HG03066 (cell line): ENCODE data around the gene SRGAP2C.
A peak's percentile ranks its signal among the peaks of the same experiment; 100 is the strongest.
"Not testable (repeated sequence)": the region's sequence is repeated elsewhere in the genome, so short reads cannot be mapped to it uniquely, and the experiment has no call there.

Experiments used
- ATAC-seq: cut with Tn5 transposase; IDR thresholded peaks from one replicate; pipeline ENCODE4 v1.9.1; 2021; ENCODE audit warnings: low read depth; ENCODE audit not compliant: unreplicated experiment

SRGAP2C gene

GRCh38 chr1:121226295-121226904 lies 41.6 kb downstream of the SRGAP2C start:
- not testable (repeated sequence) for ATAC-seq

GRCh38 chr1:121226925-121227324 lies 42.1 kb downstream of the SRGAP2C start:
- not testable (repeated sequence) for ATAC-seq

- not testable (repeated sequence) for ATAC-seq
Observed at GRCh38 chr1:121227544-121228330, 43.0 kb downstream of the SRGAP2C start.

- ATAC-seq, result not testable (repeated sequence)
Observed at GRCh38 chr1:121230636-121231035, 45.9 kb downstream of the SRGAP2C start.

- peak; percentile 65 for ATAC-seq
Observed at GRCh38 chr1:121232445-121233125, 47.8 kb downstream of the SRGAP2C start.

GRCh38 chr1:121234090-121234759 lies 49.5 kb downstream of the SRGAP2C start:
- not testable (repeated sequence) for ATAC-seq

GRCh38 chr1:121238384-121238783 lies 53.6 kb downstream of the SRGAP2C start:
- peak; percentile 92 for ATAC-seq

- not testable (repeated sequence) for ATAC-seq
Observed at GRCh38 chr1:121243913-121244312, 59.1 kb downstream of the SRGAP2C start.

- not testable (repeated sequence) for ATAC-seq
Observed at GRCh38 chr1:121246399-121246798, 61.6 kb downstream of the SRGAP2C start.

DNA sequence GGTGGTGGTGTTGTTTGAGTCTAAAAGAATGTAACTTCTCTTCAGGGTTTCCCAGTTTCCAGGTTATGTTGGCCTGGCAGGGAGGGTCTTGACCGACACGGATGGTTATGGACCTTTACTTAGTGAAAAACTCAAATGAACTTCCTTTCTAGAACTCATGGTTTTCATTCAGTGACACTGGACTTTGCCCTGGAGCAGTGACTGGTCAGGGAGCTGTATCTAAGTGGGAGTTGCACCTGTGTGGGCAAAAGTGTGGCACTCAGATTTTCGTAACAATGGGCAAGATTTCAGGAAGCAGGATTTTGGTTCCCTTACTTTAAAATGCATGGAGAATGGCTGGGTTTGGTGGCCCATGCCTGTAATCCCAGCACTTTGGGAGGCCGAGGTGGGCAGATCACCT lies 67.9 kb downstream of the SRGAP2C start:
- ATAC-seq, result not testable (repeated sequence)

DNA sequence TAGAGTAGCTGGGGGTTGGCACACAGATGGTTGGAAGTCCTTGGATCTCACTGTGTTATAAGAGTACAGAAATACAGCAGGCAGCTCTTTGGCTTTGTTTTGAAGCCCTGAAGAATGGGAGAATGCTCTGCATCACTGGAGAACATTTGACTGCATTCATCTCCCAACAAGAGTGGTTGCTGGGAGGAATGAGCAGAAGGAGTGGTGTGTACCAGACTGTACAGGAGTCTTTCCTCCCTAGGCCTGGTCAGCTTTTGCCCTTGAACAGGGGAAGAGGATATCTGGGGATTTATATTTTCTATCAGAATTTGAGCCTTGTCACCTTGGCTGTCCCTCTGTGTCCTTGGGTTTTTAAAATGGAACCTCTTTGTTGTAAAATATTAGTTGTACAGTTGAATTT lies 69.8 kb downstream of the SRGAP2C start:
- ATAC-seq, result not testable (repeated sequence)

DNA sequence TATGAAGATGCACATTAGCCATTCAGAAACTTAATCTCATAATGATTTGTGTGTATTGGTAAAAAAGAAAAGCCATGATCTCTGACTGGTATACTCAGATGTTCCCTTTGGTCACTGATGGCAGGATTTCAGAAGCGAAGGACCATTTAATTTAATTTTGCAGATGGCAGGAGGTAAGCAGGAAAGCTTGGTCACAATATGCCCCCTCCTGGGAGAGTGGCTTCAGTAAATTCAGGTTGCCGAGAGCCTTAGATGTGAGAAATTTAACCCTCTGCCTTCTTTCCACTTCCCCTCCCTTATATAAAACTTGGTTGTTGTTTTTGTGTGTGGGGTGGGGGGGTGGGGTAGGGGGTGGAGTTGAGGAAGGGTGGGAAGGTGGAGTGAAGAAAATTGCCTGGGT lies 72.9 kb downstream of the SRGAP2C start:
- ATAC-seq, result not testable (repeated sequence)

- not testable (repeated sequence) for ATAC-seq
Observed at GRCh38 chr1:121258134-121258533, 73.4 kb downstream of the SRGAP2C start.

GRCh38 chr1:121260205-121260604 lies 75.4 kb downstream of the SRGAP2C start:
- ATAC-seq, result not testable (repeated sequence)

DNA sequence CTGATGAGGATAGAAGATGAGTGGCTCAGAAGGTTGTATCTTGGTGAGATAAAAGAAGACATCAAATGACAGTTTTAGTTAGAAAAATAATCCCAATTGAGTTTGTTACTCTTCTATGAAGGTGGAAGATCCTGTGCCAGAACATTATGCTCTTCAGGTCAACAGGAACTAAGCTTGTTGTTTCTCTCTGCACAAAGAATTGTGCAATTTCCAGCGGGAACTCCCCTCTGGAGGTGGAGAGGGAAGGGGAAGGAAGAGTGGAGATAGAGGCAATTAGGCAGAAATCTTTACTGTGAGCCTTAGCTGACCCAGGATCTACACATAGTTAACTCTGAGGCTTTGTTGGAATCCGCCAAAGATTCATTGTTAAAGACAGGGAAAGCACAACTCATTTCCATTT lies 77.4 kb downstream of the SRGAP2C start:
- not testable (repeated sequence) for ATAC-seq

- peak; percentile 49 for ATAC-seq
Observed at GRCh38 chr1:121263789-121264244, 79.0 kb downstream of the SRGAP2C start.

DNA sequence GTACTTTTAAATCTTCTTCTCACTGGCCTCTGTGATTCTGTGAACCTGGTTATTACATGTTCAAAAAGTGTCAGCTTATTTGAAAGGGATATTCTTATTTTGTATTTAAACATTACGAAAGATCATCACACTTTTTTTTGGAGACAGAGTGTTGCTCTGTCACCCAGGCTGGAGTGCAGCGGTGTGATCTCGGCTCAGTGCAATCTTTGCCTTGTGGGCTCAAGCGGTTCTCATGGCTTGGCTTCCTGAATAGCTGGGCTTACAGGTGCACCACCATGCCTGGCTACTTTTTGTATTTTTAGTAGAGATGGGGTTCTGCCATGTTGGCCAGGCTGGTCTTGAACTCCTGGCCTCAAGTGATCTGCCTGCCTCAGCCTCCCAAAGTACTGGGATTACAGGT lies 82.3 kb downstream of the SRGAP2C start:
- ATAC-seq, result not testable (repeated sequence)

DNA sequence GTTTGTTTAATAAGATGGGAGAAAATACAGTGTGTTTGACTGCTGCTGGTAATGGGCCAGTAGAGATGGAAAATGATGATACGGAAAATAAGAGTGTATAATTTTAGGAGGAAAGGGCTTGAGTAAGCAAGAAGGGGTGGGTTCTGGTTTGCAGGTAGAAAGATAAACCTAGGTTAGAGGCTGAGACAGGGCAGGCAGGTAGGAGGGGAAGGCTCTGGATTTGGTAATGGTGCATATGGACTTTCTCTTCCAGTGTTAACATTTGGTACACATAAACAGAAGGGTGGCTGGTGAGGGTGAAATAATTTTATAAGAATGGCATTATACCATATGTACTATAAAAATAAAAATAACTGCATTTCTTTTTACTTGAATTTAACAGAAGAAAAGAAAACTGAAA lies 84.5 kb downstream of the SRGAP2C start:
- ATAC-seq, result not testable (repeated sequence)

GRCh38 chr1:121269973-121270372 lies 85.2 kb downstream of the SRGAP2C start:
- ATAC-seq, result not testable (repeated sequence)

DNA sequence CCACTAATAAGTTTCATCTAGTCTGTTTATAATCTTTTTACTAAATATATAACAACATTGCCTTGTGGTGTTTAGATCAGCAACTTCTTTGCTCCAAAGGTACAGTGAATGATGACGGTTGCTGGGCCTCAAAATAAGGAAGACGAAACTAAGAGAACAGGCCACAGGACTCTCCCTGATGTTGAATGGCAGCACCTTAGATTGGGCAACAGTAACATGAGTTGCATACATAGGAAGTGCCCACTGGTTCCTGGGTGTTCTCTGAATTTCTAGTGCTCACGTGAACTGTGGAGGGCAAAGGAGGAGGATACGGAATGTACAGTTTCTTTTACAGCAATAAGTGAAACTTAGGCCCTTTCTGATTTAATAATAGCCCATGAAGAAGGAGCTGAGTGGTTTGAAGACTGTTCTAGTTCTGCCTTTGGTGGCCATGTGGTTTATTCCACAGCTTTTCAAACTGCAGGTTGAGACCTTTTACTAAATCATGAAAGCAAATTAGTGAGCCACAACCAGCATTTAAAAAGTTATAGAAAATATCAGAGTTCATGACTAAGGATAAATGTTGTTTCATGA lies 86.5 kb downstream of the SRGAP2C start:
- peak; percentile 40 for ATAC-seq
